Neural progenitor cell (in vitro differentiated cells): ENCODE results near the gene SLC13A4.

ENCODE experiments used
- EZH2 ChIP-seq: fragments of 200-600 bp; sonication (generic); IDR thresholded peaks from 2 replicates; pipeline ENCODE4 v1.6.1; 2017; ENCODE audit warnings: antibody characterized with exemption, mild to moderate bottlenecking, moderate library complexity
- TF ChIP-seq, protein P1 (sequence below): fragments of 200-600 bp; sonication (generic); IDR thresholded peaks from 2 replicates; pipeline ENCODE4 v1.5.1; 2017; ENCODE audit warnings: antibody characterized with exemption, mild to moderate bottlenecking

DNA sequence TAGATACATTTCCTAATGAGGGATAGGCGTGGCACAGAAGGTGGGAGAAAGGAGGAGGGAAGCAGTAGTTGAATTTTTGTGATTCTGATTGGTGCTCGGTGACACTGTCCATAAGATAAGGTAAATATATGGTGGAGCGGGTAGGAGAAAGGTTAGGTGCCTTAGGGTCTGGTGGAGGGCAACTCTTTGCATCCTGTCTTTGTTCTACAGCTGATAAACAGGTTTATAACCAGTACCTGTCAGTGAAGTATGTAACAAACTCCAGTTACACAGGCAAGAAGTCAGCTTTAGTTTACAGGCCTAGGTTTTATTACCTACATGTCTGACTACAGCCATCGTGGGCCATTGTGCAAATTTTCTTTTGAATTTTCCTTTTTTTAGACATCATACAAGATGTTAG lies 31.5 kb upstream of the SLC13A4 start:
- TF ChIP-seq, protein P1, sequence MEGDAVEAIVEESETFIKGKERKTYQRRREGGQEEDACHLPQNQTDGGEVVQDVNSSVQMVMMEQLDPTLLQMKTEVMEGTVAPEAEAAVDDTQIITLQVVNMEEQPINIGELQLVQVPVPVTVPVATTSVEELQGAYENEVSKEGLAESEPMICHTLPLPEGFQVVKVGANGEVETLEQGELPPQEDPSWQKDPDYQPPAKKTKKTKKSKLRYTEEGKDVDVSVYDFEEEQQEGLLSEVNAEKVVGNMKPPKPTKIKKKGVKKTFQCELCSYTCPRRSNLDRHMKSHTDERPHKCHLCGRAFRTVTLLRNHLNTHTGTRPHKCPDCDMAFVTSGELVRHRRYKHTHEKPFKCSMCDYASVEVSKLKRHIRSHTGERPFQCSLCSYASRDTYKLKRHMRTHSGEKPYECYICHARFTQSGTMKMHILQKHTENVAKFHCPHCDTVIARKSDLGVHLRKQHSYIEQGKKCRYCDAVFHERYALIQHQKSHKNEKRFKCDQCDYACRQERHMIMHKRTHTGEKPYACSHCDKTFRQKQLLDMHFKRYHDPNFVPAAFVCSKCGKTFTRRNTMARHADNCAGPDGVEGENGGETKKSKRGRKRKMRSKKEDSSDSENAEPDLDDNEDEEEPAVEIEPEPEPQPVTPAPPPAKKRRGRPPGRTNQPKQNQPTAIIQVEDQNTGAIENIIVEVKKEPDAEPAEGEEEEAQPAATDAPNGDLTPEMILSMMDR: no peak
- TF ChIP-seq EZH2: no peak
